ENCODE measurements around the gene PROSER3.

- TF ChIP-seq CTCF (IDR thresholded peaks at IDR 0.05; ENCODE audit: low read length) (no peak), EZH2 (IDR thresholded peaks at IDR 0.05; ENCODE audit: borderline replicate concordance, low read length) (no peak)
These were observed 1.7 kb downstream of the PROSER3 start for GRCh38 chr19:35759697-35760096.

Data from OCI-LY1 (cell line).